ENCODE results near the gene YIPF2. TPM values are rescaled to one million over a fixed set of nuclear protein-coding genes. Genes with fewer than 3 reads are reported as not detected.
"Not testable (repeated sequence)": the region's sequence is repeated elsewhere in the genome, so short reads cannot be mapped to it uniquely, and the experiment has no call there.

The YIPF2 gene
- total RNA-seq, 6 experiments from 2014 or later = 23.5 to 46.1 (median 31.4) TPM

DNA sequence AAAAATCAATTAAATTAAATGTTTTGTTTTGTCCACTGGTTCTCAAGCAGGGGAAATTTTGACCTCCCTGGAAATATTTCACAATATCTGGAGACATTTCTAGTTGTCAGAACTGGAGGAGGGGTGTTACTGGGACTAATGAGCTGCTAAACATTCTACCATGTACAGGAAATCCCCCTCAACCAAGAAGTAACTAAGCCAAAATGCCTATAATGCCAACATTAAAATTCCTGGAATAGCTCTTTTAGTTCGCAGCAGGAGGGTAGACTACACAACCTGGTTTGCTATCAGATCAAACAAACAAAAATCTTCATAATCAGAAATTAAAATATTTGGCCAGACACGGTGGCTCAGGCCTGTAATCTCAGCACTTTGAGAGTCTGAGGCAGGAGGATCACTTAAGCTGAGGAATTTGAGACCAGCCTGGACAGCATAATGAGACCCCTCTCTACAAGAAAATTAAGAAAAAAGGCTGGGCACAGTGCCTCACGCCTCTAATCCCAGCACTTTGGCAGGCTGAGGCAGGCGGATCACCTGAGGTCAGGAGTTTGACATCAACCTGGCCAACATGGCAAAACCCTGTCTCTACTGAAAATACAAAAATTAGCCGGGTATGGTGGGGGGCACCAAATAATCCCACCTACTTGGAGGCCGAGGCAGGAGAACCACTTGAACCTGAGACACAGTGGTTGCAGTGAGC, 18.7 kb upstream of the YIPF2 start:
- ATAC-seq = peak in 3 of 4 donors; percentile 52 to 62 (median 61)
- no peak overlapping the region for H3K4me3 ChIP-seq

DNA sequence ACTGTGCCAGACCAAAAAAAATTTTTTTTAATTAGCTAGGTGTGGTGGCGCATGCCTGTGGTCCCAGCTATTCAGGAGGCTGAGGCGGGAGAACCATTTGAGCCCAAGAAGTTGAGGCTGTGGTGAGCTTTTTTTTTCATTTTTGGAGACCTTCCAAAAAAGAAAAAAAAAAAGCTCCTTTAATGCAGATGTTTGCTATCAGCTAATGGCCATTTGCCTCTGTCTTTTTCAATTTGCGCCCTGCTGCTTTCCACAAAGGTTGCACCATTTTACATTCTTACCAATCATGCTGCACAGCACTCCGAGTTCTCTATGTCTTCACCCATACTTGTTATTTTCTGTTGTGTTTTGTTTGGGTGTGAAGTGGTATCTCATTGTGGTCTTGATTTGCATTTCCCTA, 16.8 kb upstream of the YIPF2 start:
- ATAC-seq (no peak), DNase-seq (no peak)
- TF ChIP-seq POLR2A (IDR thresholded peaks at IDR 0.05) = no peak
- TF ChIP-seq, protein P1, sequence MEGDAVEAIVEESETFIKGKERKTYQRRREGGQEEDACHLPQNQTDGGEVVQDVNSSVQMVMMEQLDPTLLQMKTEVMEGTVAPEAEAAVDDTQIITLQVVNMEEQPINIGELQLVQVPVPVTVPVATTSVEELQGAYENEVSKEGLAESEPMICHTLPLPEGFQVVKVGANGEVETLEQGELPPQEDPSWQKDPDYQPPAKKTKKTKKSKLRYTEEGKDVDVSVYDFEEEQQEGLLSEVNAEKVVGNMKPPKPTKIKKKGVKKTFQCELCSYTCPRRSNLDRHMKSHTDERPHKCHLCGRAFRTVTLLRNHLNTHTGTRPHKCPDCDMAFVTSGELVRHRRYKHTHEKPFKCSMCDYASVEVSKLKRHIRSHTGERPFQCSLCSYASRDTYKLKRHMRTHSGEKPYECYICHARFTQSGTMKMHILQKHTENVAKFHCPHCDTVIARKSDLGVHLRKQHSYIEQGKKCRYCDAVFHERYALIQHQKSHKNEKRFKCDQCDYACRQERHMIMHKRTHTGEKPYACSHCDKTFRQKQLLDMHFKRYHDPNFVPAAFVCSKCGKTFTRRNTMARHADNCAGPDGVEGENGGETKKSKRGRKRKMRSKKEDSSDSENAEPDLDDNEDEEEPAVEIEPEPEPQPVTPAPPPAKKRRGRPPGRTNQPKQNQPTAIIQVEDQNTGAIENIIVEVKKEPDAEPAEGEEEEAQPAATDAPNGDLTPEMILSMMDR (IDR thresholded peaks at IDR 0.05) = no peak
- 100% methylated on average over 2 of the region's 4 CpGs for WGBS (ENCODE audit: insufficient coverage, low coverage, low lambda C conversion rate, missing lambda C conversion rate)
- no peak overlapping the region for H3K27ac ChIP-seq
- H3K27me3 ChIP-seq = no peaks in the 10 kb centered on the region
- peaks cover 0 to 20% (median 4%) of the 10 kb centered on the region in 4 donors for H3K4me1 ChIP-seq
- H3K9me3 ChIP-seq = no peaks in the 10 kb centered on the region
- intact Hi-C loops (cut with DNase I) = no loop called here
- H3K36me3 ChIP-seq = no peaks in the 10 kb centered on the region
- no peak overlapping the region for H3K4me3 ChIP-seq

More for the DNA sequence above, 18.7 kb upstream of the YIPF2 start:
- H3K36me3 ChIP-seq = no peaks in the 10 kb centered on the region
- 35% methylated on average over 6 of the region's 6 CpGs for WGBS (ENCODE audit: insufficient coverage, low coverage, low lambda C conversion rate, missing lambda C conversion rate)
- no peaks in the 10 kb centered on the region for H3K9me3 ChIP-seq
- intact Hi-C loops (cut with DNase I) = no loop called here
- TF ChIP-seq POLR2A (IDR thresholded peaks at IDR 0.05) = no peak
- TF ChIP-seq, protein P1 (IDR thresholded peaks at IDR 0.05) = no peak
- DNase-seq = no peak
- peaks cover 0 to 18% (median 4%) of the 10 kb centered on the region in 4 donors for H3K4me1 ChIP-seq
- peak overlapping the region in 1 of 3 donors; percentile 30 for H3K27ac ChIP-seq
- H3K27me3 ChIP-seq = no peaks in the 10 kb centered on the region

DNA sequence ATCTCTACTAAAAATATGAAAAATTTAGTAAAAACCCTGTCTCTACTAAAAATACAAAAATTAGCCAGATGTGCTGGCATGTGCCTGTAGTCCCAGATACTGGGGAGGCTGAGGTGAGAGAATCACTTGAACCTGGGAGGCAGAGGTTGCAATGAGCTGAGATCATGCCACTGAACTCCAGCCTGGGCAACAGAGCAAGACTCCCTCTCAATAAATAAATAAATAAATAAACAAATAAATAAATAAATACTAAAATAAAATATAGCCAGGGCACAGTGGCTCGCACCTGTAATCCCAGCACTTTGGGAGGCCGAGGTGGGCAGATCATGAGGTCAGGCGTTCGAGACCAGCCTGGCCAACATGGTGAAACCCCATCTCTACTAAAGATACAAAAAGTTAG, 15.0 kb upstream of the YIPF2 start:
- ATAC-seq; H3K9me3 ChIP-seq; H3K27me3 ChIP-seq; intact Hi-C loops (cut with DNase I); H3K36me3 ChIP-seq; DNase-seq; H3K27ac ChIP-seq; H3K4me3 ChIP-seq: not testable (repeated sequence)
- 96% methylated on average over 4 of the region's 4 CpGs for WGBS (ENCODE audit: insufficient coverage, low coverage, low lambda C conversion rate, missing lambda C conversion rate)
- peaks cover 0 to 34% (median 4%) of the 10 kb centered on the region in 4 donors for H3K4me1 ChIP-seq

DNA sequence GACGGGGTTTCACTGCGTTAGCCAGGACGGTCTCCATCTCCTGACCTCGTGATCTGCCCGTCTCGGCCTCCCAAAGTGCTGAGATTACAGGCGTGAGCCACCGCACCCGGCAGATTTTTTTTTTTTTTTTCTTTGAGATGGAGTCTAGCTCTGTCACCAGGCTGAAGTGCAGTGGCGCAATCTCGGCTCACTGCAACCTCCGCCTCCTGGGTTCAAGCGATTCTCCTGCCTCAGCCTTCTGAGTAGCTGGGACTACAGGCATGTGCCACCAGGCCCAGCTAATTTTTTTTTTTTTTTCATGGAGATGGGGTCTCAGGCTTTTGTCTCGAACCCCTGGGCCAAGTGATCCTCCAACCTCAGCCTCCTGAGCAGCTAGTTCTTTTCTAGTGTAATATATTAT, 13.2 kb upstream of the YIPF2 start:
- ATAC-seq; H3K27ac ChIP-seq; intact Hi-C loops (cut with DNase I); H3K36me3 ChIP-seq; H3K9me3 ChIP-seq; H3K27me3 ChIP-seq; H3K4me3 ChIP-seq; DNase-seq: not testable (repeated sequence)
- 55% methylated on average over 10 of the region's 14 CpGs for WGBS (ENCODE audit: insufficient coverage, low coverage, low lambda C conversion rate, missing lambda C conversion rate)
- peaks cover 0 to 30% (median 0%) of the 10 kb centered on the region in 4 donors for H3K4me1 ChIP-seq

DNA sequence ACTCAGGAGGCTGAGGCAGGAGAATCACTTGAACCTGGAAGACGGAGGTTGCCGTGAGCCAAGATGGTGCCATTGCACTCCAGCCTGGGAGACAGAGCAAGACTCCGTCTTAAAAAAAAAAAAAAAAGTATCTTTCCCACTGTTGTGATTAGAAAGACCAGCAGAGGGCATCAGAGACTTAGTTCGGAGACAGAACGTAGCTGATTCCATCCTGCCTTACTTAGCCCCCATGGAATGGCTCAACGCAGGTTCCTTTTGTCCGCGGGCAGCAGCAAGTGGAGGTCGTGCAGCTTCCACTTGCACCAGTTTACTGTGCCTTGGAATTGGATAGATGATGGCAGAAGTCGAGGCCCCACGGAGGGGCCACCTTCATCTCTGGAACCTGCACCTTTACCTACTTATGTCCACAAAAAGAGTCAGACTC, 8.2 kb upstream of the YIPF2 start:
- H3K4me1 ChIP-seq = peaks cover 0 to 20% (median 0%) of the 10 kb centered on the region in 4 donors
- DNase-seq (no peak), ATAC-seq (peak; percentile 77 to 83 (median 80))
- intact Hi-C loops (cut with DNase I) = loop anchor here in 1 of 2 donors (10.0 kb wide), 1 partner anchor 278 kb away; no protein-coding TSS in a partner anchor
- H3K36me3 ChIP-seq = no peaks in the 10 kb centered on the region
- no peaks in the 10 kb centered on the region for H3K9me3 ChIP-seq
- H3K27ac ChIP-seq = no peak overlapping the region
- H3K27me3 ChIP-seq = no peaks in the 10 kb centered on the region
- WGBS (ENCODE audit: insufficient coverage, low coverage, low lambda C conversion rate, missing lambda C conversion rate) = 2% methylated on average over 9 of the region's 11 CpGs
- H3K4me3 ChIP-seq = no peak overlapping the region
- TF ChIP-seq POLR2A (IDR thresholded peaks at IDR 0.05) = no peak
- TF ChIP-seq, protein P1 (IDR thresholded peaks at IDR 0.05) = peak; percentile 61 to 66 (median 62)

All from right lobe of liver (tissue), 6 donors.